Measurements from ENCODE around the gene CNTNAP2. TPM values are rescaled to one million over a fixed set of nuclear protein-coding genes. Genes with fewer than 3 reads are reported as not detected.

Gene CNTNAP2
- total and polyA plus RNA-seq, 2 donors from 2014 or later: 0.06 to 0.13 TPM

DNA sequence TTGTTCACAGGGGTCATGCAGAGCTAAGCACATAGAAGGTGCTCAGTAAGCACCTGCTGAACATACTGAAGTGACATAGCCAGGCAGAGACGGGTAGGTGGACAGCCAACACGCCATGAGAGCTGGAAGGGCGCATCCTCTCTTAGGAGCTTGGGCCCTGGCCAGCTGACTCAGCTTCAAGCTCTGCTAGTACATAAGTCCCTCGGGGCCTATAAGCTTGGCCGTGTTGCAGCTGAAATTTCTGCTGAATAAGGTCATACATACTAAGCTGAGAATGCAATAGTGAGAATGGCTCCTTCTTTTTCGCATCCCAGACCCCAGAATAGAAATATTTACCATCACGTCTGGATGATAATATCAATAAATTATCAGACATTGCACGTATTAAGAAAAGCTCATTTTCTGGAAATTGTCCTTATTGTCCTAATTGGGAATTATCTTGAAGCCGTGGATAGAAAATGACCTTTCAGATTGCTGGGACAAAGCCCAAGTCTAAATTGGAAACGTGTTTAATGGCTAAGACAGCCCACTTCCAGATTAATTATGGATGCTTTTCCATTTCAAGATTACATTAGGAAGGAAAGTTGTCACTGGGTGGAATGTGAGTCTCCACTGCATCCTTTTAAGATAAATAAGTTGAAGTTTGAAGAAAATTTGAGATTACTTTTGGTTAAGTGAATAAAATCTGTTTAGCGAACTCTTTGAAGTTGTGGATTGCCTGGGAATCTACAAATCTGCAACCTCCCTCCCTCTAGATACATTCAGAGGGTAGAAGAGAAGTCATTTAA lies 2186.9 kb downstream of the CNTNAP2 start:
- peak in 4 of 5 donors; percentile 13 to 91 (median 62) for DNase-seq
- H3K9me3 ChIP-seq (ENCODE audit: control insufficient read depth in 2 of 3, insufficient read depth in 1 of 3, low read length in 3 of 3): no peaks in the 10 kb centered on the region
- H3K4me1 ChIP-seq (ENCODE audit: control insufficient read depth in 2 of 3, insufficient read depth in 2 of 3, low read depth in 1 of 3, low read length in 3 of 3): peaks cover 0 to 7% (median 3%) of the 10 kb centered on the region in 3 donors
- H3K36me3 ChIP-seq (ENCODE audit: control insufficient read depth in 2 of 3, insufficient read depth in 3 of 3, low read length in 3 of 3): no peaks in the 10 kb centered on the region
- H3K27ac ChIP-seq (ENCODE audit: low read depth in 2 of 2, low read length in 2 of 2): no peak overlapping the region
- intact Hi-C loops (cut with DNase I): no loop called here
- no peak for FAIRE-seq
- TF ChIP-seq, protein P1, sequence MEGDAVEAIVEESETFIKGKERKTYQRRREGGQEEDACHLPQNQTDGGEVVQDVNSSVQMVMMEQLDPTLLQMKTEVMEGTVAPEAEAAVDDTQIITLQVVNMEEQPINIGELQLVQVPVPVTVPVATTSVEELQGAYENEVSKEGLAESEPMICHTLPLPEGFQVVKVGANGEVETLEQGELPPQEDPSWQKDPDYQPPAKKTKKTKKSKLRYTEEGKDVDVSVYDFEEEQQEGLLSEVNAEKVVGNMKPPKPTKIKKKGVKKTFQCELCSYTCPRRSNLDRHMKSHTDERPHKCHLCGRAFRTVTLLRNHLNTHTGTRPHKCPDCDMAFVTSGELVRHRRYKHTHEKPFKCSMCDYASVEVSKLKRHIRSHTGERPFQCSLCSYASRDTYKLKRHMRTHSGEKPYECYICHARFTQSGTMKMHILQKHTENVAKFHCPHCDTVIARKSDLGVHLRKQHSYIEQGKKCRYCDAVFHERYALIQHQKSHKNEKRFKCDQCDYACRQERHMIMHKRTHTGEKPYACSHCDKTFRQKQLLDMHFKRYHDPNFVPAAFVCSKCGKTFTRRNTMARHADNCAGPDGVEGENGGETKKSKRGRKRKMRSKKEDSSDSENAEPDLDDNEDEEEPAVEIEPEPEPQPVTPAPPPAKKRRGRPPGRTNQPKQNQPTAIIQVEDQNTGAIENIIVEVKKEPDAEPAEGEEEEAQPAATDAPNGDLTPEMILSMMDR (IDR thresholded peaks at IDR 0.05; ENCODE audit: borderline replicate concordance, extremely low read depth, insufficient read depth): no peak
- H3K4me3 ChIP-seq (ENCODE audit: low read length in 3 of 3): peak overlapping the region in 1 of 3 donors; percentile 5
- no peak overlapping the region for H3K9ac ChIP-seq (ENCODE audit: low read length in 3 of 3)
- no peaks in the 10 kb centered on the region for H3K27me3 ChIP-seq (ENCODE audit: control insufficient read depth, insufficient read depth, low read length)

DNA sequence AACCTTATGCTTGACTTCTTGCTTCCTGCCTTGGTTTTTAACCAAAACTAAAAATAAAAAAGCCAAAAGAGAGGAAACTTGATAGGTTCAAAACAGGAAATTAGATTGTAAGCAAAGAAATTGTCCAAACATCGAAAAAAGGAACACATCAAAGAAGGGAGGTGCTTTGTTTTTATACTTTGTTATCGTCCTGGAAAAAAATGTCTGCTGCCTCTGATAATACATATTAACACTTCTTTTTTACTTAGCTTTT lies 2187.4 kb downstream of the CNTNAP2 start:
- H3K9ac ChIP-seq (ENCODE audit: low read length in 3 of 3): no peak overlapping the region
- no peak for FAIRE-seq
- H3K27me3 ChIP-seq (ENCODE audit: control insufficient read depth, insufficient read depth, low read length): no peaks in the 10 kb centered on the region
- peaks cover 0 to 7% (median 3%) of the 10 kb centered on the region in 3 donors for H3K4me1 ChIP-seq (ENCODE audit: control insufficient read depth in 2 of 3, insufficient read depth in 2 of 3, low read depth in 1 of 3, low read length in 3 of 3)
- H3K9me3 ChIP-seq (ENCODE audit: control insufficient read depth in 2 of 3, insufficient read depth in 1 of 3, low read length in 3 of 3): no peaks in the 10 kb centered on the region
- peak in 1 of 5 donors; percentile 29 for DNase-seq
- TF ChIP-seq, protein P1 (IDR thresholded peaks at IDR 0.05; ENCODE audit: borderline replicate concordance, extremely low read depth, insufficient read depth): no peak
- intact Hi-C loops (cut with DNase I): no loop called here
- H3K36me3 ChIP-seq (ENCODE audit: control insufficient read depth in 2 of 3, insufficient read depth in 3 of 3, low read length in 3 of 3): no peaks in the 10 kb centered on the region
- H3K4me3 ChIP-seq (ENCODE audit: low read length in 3 of 3): no peak overlapping the region
- no peak overlapping the region for H3K27ac ChIP-seq (ENCODE audit: low read depth in 2 of 2, low read length in 2 of 2)

DNA sequence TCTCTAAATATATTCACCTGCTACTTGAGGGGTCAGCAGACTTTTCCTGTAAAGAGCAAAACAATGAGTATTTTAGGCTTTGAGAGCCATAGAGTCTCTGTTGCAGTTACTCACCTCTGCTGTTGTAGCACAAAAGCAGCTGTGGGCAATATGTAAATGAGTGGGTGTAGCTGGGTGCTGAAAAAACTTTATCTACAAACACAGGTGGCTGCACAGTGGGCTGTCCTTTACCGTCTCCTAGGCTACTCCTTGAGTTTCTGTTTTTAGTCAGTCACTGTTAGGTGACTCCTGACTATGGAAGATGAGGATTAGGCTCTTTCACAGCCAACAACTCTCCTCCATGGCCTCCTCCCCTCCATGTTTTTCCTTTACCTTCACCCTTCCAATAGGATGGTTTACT lies 2187.9 kb downstream of the CNTNAP2 start:
- H3K4me1 ChIP-seq (ENCODE audit: control insufficient read depth in 2 of 3, insufficient read depth in 2 of 3, low read depth in 1 of 3, low read length in 3 of 3): peaks cover 0 to 7% (median 3%) of the 10 kb centered on the region in 3 donors
- no peaks in the 10 kb centered on the region for H3K36me3 ChIP-seq (ENCODE audit: control insufficient read depth in 2 of 3, insufficient read depth in 3 of 3, low read length in 3 of 3)
- DNase-seq: no peak
- no peak overlapping the region for H3K4me3 ChIP-seq (ENCODE audit: low read length in 3 of 3)
- no peak for FAIRE-seq
- intact Hi-C loops (cut with DNase I): no loop called here
- no peak overlapping the region for H3K9ac ChIP-seq (ENCODE audit: low read length in 3 of 3)
- H3K27ac ChIP-seq (ENCODE audit: low read depth in 2 of 2, low read length in 2 of 2): peak overlapping the region in 1 of 2 donors; percentile 45
- no peaks in the 10 kb centered on the region for H3K9me3 ChIP-seq (ENCODE audit: control insufficient read depth in 2 of 3, insufficient read depth in 1 of 3, low read length in 3 of 3)
- TF ChIP-seq, protein P1 (IDR thresholded peaks at IDR 0.05; ENCODE audit: borderline replicate concordance, extremely low read depth, insufficient read depth): no peak
- no peaks in the 10 kb centered on the region for H3K27me3 ChIP-seq (ENCODE audit: control insufficient read depth, insufficient read depth, low read length)
